T follicular helper cell (primary cell): ENCODE data around the gene ANKHD1.
"Not testable (repeated sequence)": the region's sequence is repeated elsewhere in the genome, so short reads cannot be mapped to it uniquely, and the experiment has no call there.

ENCODE experiments used
- DNase-seq: peaks from one replicate; pipeline ENCODE4 v3.0.0-alpha.2; 2020; ENCODE audit warnings: low read depth

Gene ANKHD1

GRCh38 chr5:140421375-140421774, 19.7 kb downstream of the ANKHD1 start:
- not testable (repeated sequence) for DNase-seq

GRCh38 chr5:140423609-140424008, 22.0 kb downstream of the ANKHD1 start:
- DNase-seq = no peak

- DNase-seq = no peak
These were observed 22.5 kb downstream of the ANKHD1 start for GRCh38 chr5:140424135-140424534.

GRCh38 chr5:140427726-140428125, 26.1 kb downstream of the ANKHD1 start:
- not testable (repeated sequence) for DNase-seq

GRCh38 chr5:140429724-140430123, 28.1 kb downstream of the ANKHD1 start:
- no peak for DNase-seq

GRCh38 chr5:140432212-140432611, 30.6 kb downstream of the ANKHD1 start:
- DNase-seq = no peak

- no peak for DNase-seq
These were observed 31.3 kb downstream of the ANKHD1 start for GRCh38 chr5:140432916-140433315.

GRCh38 chr5:140457368-140457767, 55.7 kb downstream of the ANKHD1 start:
- DNase-seq = not testable (repeated sequence)

- no peak for DNase-seq
These were observed 65.5 kb downstream of the ANKHD1 start for GRCh38 chr5:140466981-140467742.

GRCh38 chr5:140468188-140468587, 66.6 kb downstream of the ANKHD1 start:
- DNase-seq = no peak

GRCh38 chr5:140469259-140469658, 67.6 kb downstream of the ANKHD1 start:
- DNase-seq = no peak

GRCh38 chr5:140480310-140481014, 78.8 kb downstream of the ANKHD1 start:
- no peak for DNase-seq

- DNase-seq = no peak
These were observed 80.1 kb downstream of the ANKHD1 start for GRCh38 chr5:140481758-140482157.

- DNase-seq = no peak
These were observed 81.4 kb downstream of the ANKHD1 start for GRCh38 chr5:140483055-140483454.

GRCh38 chr5:140488141-140488540, 86.5 kb downstream of the ANKHD1 start:
- DNase-seq = not testable (repeated sequence)

GRCh38 chr5:140488914-140489313, 87.3 kb downstream of the ANKHD1 start:
- no peak for DNase-seq

- no peak for DNase-seq
These were observed 96.3 kb downstream of the ANKHD1 start for GRCh38 chr5:140497897-140498296.

- no peak for DNase-seq
These were observed 97.0 kb downstream of the ANKHD1 start for GRCh38 chr5:140498591-140498990.

- DNase-seq = no peak
These were observed 101.2 kb downstream of the ANKHD1 start for GRCh38 chr5:140502834-140503233.

- no peak for DNase-seq
These were observed 108.3 kb downstream of the ANKHD1 start for GRCh38 chr5:140509898-140510297.

GRCh38 chr5:140513124-140513523, 111.5 kb downstream of the ANKHD1 start:
- no peak for DNase-seq

GRCh38 chr5:140524003-140524402, 122.4 kb downstream of the ANKHD1 start:
- no peak for DNase-seq

GRCh38 chr5:140540227-140540626, 138.6 kb downstream of the ANKHD1 start:
- DNase-seq = no peak
